DMS153 treated with DMSO at 0.1 percent for 48 hours (cell line): Measurements from ENCODE around the gene SSRP1.
"Not testable (repeated sequence)": the region's sequence is repeated elsewhere in the genome, so short reads cannot be mapped to it uniquely, and the experiment has no call there.

Source experiments
- DNase-seq: peaks from one replicate; lab custom pipeline; 2025; ENCODE audit not compliant: unreplicated experiment; lab: John Stamatoyannopoulos, UW

The SSRP1 gene

GRCh38 chr11:57302489-57302888 is 33.2 kb downstream of the SSRP1 start:
- no peak for DNase-seq

GRCh38 chr11:57301711-57302423 is 33.8 kb downstream of the SSRP1 start:
- DNase-seq = no peak

- DNase-seq = no peak
These were observed 34.9 kb downstream of the SSRP1 start for GRCh38 chr11:57300785-57301184.

GRCh38 chr11:57299150-57299737 is 36.4 kb downstream of the SSRP1 start:
- no peak for DNase-seq

GRCh38 chr11:57297221-57297620 is 38.5 kb downstream of the SSRP1 start:
- no peak for DNase-seq

GRCh38 chr11:57296205-57296604 is 39.5 kb downstream of the SSRP1 start:
- not testable (repeated sequence) for DNase-seq

GRCh38 chr11:57294225-57295131 is 41.2 kb downstream of the SSRP1 start:
- DNase-seq = peak; percentile 35

- DNase-seq = no peak
These were observed 45.4 kb downstream of the SSRP1 start for GRCh38 chr11:57290288-57290687.

GRCh38 chr11:57288771-57289579 is 46.7 kb downstream of the SSRP1 start:
- DNase-seq = peak; percentile 80

- DNase-seq = no peak
These were observed 47.8 kb downstream of the SSRP1 start for GRCh38 chr11:57287884-57288283.

GRCh38 chr11:57283231-57283990 is 52.3 kb downstream of the SSRP1 start:
- no peak for DNase-seq

GRCh38 chr11:57281546-57281945 is 54.1 kb downstream of the SSRP1 start:
- DNase-seq = not testable (repeated sequence)

- no peak for DNase-seq
These were observed 56.6 kb downstream of the SSRP1 start for GRCh38 chr11:57279116-57279515.

GRCh38 chr11:57278721-57279095 is 57.0 kb downstream of the SSRP1 start:
- DNase-seq = no peak

- DNase-seq = peak; percentile 63
These were observed 57.6 kb downstream of the SSRP1 start for GRCh38 chr11:57277845-57278720.

- no peak for DNase-seq
These were observed 58.6 kb downstream of the SSRP1 start for GRCh38 chr11:57276971-57277675.

GRCh38 chr11:57276169-57276970 is 59.3 kb downstream of the SSRP1 start:
- no peak for DNase-seq
